D721Med (cell line): Measurements from ENCODE around the gene MYH10.

ENCODE experiments used
- DNase-seq: peaks from one replicate; pipeline ENCODE4 v3.0.0; 2011; ENCODE audit warnings: low spot score; ENCODE audit not compliant: insufficient read length
- FAIRE-seq: peaks from 2 replicates; lab custom pipeline; 2011; peaks lifted over from hg19 to GRCh38; lab: Jason Lieb, UNC
- CTCF ChIP-seq: IDR thresholded peaks from 2 replicates; pipeline ENCODE4 v1.5.1; 2012; ENCODE audit warnings: mild to moderate bottlenecking, control low read depth; ENCODE audit not compliant: insufficient read depth; ENCODE audit errors: missing control alignments

MYH10 gene

DNA sequence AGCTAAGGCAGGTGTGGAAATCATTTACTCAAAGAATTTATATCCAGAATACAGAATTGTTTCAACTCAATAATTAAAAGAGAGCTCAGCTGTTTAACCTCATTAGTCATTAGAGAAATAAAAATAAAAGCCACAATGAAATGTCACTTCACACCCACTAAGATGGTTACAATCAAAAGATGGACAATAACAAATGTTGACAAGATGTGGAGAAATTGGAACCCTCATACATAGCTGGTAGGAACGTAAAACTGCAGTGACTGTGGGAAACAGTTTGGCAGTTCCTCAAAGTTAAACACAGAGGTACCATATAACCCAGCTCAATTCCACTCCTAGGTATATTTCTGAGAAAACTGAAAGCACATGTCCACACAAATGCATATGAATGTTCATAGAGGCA lies 145.0 kb downstream of the MYH10 start:
- no peak for DNase-seq
- FAIRE-seq = no peak
- TF ChIP-seq CTCF = no peak

GRCh38 chr17:8484465-8484864 lies 146.1 kb downstream of the MYH10 start:
- no peak for DNase-seq
- no peak for TF ChIP-seq CTCF
- no peak for FAIRE-seq

DNA sequence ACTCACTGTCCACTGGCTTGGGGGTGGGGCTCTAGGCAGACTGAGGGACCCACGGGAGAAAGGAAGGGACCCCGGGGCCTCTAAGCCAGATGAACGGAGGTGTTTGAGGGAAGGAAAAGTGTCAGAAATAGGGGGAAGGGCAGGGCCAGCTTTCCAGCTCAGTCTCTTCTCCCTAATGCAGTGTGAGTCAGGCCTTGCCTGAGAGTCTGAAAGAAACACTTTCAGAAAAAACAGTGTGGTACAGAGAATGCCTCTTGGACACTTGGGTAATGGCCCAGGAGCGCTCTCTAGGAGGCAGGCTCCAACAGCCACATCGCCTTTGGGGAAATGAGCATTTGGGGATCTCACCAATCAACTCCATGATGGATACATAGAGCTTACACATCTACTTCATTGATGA lies 148.0 kb downstream of the MYH10 start:
- FAIRE-seq (no peak), DNase-seq (no peak)
- TF ChIP-seq CTCF = no peak

GRCh38 chr17:8481703-8482102 lies 148.8 kb downstream of the MYH10 start:
- DNase-seq (no peak), FAIRE-seq (no peak)
- TF ChIP-seq CTCF = no peak

DNA sequence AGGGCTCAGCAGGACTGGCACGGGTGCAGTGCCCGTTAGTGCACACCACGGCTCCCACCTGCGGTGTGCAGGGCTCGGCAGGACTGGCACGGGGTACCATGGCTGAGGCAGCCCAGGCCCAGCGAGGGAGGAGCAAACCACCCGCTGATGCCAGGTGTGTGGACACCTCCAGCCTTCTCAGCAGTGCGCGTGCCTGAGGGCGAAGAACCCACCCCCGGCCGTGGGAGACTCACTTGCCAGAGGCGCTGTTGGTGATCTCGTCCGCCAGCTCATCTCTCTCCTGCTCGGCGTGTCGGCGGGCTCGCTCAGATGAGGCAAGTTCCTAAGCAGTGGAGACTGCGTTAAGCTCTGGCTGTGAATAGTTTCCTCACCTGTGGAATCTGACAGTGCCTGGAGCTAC lies 149.4 kb downstream of the MYH10 start:
- DNase-seq (no peak), FAIRE-seq (no peak)
- TF ChIP-seq CTCF = no peak

DNA sequence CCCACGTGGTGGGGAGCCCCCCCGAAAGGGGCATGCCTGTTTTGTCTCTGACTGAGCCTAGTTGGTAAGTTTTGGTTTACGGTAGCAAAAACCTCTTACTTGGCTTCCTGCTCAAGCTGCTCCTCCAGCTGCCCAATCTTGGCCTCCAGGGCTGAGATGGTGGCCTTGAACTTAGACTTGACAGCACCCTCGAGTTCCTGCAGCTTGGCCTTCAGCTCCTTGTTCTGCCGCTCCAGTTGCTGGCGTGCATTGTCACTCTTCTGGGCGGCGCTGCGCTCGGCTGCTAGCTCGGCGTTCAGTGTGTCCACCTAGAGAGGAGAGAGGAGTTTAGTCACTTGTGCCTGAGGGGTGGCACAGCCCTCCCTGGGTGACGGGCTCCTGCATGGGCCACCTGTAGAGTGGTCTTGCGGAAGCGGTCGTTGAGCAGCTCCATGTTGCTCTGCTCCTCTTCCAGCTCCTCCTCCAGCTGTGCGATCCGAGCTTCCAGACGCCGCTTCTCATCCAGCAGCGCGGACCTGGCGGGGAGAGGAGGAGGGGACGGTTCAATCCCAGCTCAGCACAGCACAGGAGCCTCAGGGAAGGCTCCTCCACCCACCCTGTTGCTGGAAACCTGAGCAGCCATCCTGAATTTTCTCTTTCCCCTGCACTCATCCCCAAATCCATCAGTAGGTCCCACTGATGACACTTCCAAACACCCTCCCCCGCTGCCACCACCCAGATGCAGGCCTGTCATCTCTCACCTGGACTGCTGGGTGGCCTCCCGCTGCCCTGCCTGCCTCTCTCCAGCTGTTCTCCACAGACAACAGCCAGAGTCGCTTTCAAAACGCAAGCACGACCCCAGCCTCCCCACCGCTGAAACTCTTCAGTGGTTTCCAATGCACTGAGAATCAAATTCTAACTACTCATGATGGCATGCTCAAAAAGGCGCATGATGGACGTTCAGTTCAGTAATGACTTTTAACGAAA lies 150.2 kb downstream of the MYH10 start:
- no peak for TF ChIP-seq CTCF
- FAIRE-seq = no peak
- no peak for DNase-seq

DNA sequence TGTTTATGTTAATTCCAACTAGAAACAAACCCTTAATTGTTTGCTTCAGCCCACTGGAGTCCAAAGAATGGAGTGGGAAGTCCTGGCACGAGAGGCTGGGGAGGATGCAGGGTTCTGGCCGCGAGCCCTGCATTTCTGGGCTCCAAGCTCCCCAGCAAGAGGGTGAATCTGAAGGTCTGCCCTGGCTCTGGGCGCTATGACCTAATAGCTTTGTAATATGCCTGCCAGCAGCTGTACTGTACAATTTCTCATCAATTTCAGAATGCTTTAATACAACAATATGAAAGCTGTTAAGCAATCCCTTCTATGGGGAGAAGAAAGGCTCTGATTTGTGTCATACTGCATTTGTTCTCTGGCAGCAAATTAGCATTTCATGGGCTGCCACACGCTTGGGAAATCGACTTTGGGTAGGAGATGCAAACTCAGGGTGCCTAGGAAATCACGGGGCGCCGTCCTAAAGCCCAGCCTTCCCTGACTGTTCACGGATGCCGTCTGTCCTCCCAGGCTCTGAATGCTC lies 151.0 kb downstream of the MYH10 start:
- TF ChIP-seq CTCF = no peak
- DNase-seq (no peak), FAIRE-seq (no peak)
